IPS-18a (cell line): Measurements from ENCODE around the gene FZD8.

Experiments
- H3K27ac ChIP-seq: one replicate; pipeline ENCODE4 v1.5.1; 2013; ENCODE audit warnings: low read length
- H3K27me3 ChIP-seq: one replicate; pipeline ENCODE4 v1.6.1; 2013; ENCODE audit warnings: mild to moderate bottlenecking, low read length; ENCODE audit not compliant: control insufficient read depth, insufficient read depth
- H3K36me3 ChIP-seq: one replicate; pipeline ENCODE4 v1.6.1; 2013; ENCODE audit warnings: low read depth, low read length; ENCODE audit not compliant: control insufficient read depth
- H3K4me1 ChIP-seq: one replicate; pipeline ENCODE4 v1.6.1; 2013; ENCODE audit warnings: low read depth, low read length; ENCODE audit not compliant: control insufficient read depth
- H3K4me3 ChIP-seq: one replicate; pipeline ENCODE4 v1.5.1; 2013; ENCODE audit warnings: low read length
- H3K9ac ChIP-seq: one replicate; pipeline ENCODE4 v1.6.1; 2013; ENCODE audit warnings: mild to moderate bottlenecking, low read length, moderate library complexity
- H3K9me3 ChIP-seq: one replicate; pipeline ENCODE4 v1.6.1; 2013; ENCODE audit warnings: low read depth, low read length; ENCODE audit not compliant: control insufficient read depth

The FZD8 gene

GRCh38 chr10:35667270-35667889, 25.3 kb upstream of the FZD8 start:
- no peak overlapping the region for H3K4me3 ChIP-seq
- no peaks in the 10 kb centered on the region for H3K36me3 ChIP-seq
- no peak overlapping the region for H3K27ac ChIP-seq
- no peak overlapping the region for H3K9ac ChIP-seq
- H3K9me3 ChIP-seq = no peaks in the 10 kb centered on the region
- H3K27me3 ChIP-seq = no peaks in the 10 kb centered on the region
- peaks cover 23% of the 10 kb centered on the region for H3K4me1 ChIP-seq

- no peaks in the 10 kb centered on the region for H3K9me3 ChIP-seq
- H3K36me3 ChIP-seq = no peaks in the 10 kb centered on the region
- peaks cover 16% of the 10 kb centered on the region for H3K4me1 ChIP-seq
- no peak overlapping the region for H3K9ac ChIP-seq
- no peak overlapping the region for H3K4me3 ChIP-seq
- no peak overlapping the region for H3K27ac ChIP-seq
- no peaks in the 10 kb centered on the region for H3K27me3 ChIP-seq
Measured at GRCh38 chr10:35661236-35661635, 19.1 kb upstream of the FZD8 start.

GRCh38 chr10:35659456-35659855, 17.4 kb upstream of the FZD8 start:
- H3K27me3 ChIP-seq = no peaks in the 10 kb centered on the region
- H3K4me1 ChIP-seq = peaks cover 14% of the 10 kb centered on the region
- no peaks in the 10 kb centered on the region for H3K9me3 ChIP-seq
- no peak overlapping the region for H3K9ac ChIP-seq
- no peak overlapping the region for H3K4me3 ChIP-seq
- no peak overlapping the region for H3K27ac ChIP-seq
- no peaks in the 10 kb centered on the region for H3K36me3 ChIP-seq

- Histone ChIP-seq H3K4me3 (no peak overlapping the region), H3K36me3 (no peaks in the 10 kb centered on the region), H3K4me1 (peaks cover 6% of the 10 kb centered on the region), H3K27ac (no peak overlapping the region), H3K27me3 (no peaks in the 10 kb centered on the region), H3K9me3 (no peaks in the 10 kb centered on the region), H3K9ac (no peak overlapping the region)
Measured at GRCh38 chr10:35657621-35658020, 15.5 kb upstream of the FZD8 start.

GRCh38 chr10:35652824-35653223, 10.7 kb upstream of the FZD8 start:
- Histone ChIP-seq H3K9me3 (no peaks in the 10 kb centered on the region), H3K4me1 (peaks cover 4% of the 10 kb centered on the region), H3K27ac (no peak overlapping the region), H3K9ac (no peak overlapping the region), H3K36me3 (no peaks in the 10 kb centered on the region), H3K27me3 (no peaks in the 10 kb centered on the region), H3K4me3 (no peak overlapping the region)

- H3K36me3 ChIP-seq = no peaks in the 10 kb centered on the region
- no peak overlapping the region for H3K9ac ChIP-seq
- H3K27me3 ChIP-seq = no peaks in the 10 kb centered on the region
- no peaks in the 10 kb centered on the region for H3K4me1 ChIP-seq
- H3K9me3 ChIP-seq = no peaks in the 10 kb centered on the region
- H3K4me3 ChIP-seq = no peak overlapping the region
- H3K27ac ChIP-seq = no peak overlapping the region
Measured at GRCh38 chr10:35650894-35651293, 8.8 kb upstream of the FZD8 start.

- peak overlapping the region; percentile 75 for H3K4me3 ChIP-seq
- H3K27me3 ChIP-seq = peaks cover 30% of the 10 kb centered on the region
- H3K9me3 ChIP-seq = no peaks in the 10 kb centered on the region
- H3K36me3 ChIP-seq = no peaks in the 10 kb centered on the region
- H3K9ac ChIP-seq = peak overlapping the region; percentile 39
- H3K27ac ChIP-seq = no peak overlapping the region
- peaks cover 9% of the 10 kb centered on the region for H3K4me1 ChIP-seq
Measured at GRCh38 chr10:35644050-35644950, 2.2 kb upstream of the FZD8 start.

- no peak overlapping the region for H3K27ac ChIP-seq
- H3K4me1 ChIP-seq = peaks cover 13% of the 10 kb centered on the region
- H3K4me3 ChIP-seq = peak overlapping the region; percentile 75
- H3K36me3 ChIP-seq = no peaks in the 10 kb centered on the region
- H3K27me3 ChIP-seq = peaks cover 30% of the 10 kb centered on the region
- H3K9me3 ChIP-seq = no peaks in the 10 kb centered on the region
- peak overlapping the region; percentile 39 for H3K9ac ChIP-seq
Measured at GRCh38 chr10:35643151-35644049, 1.3 kb upstream of the FZD8 start.

GRCh38 chr10:35642793-35643114, 658 bp upstream of the FZD8 start:
- no peaks in the 10 kb centered on the region for H3K36me3 ChIP-seq
- peaks cover 33% of the 10 kb centered on the region for H3K27me3 ChIP-seq
- H3K27ac ChIP-seq = no peak overlapping the region
- peak overlapping the region; percentile 39 for H3K9ac ChIP-seq
- no peaks in the 10 kb centered on the region for H3K9me3 ChIP-seq
- peaks cover 20% of the 10 kb centered on the region for H3K4me1 ChIP-seq
- peak overlapping the region; percentile 75 for H3K4me3 ChIP-seq

GRCh38 chr10:35641676-35642034, 441 bp downstream of the FZD8 start:
- Histone ChIP-seq H3K4me1 (peaks cover 28% of the 10 kb centered on the region), H3K27ac (no peak overlapping the region), H3K4me3 (peak overlapping the region; percentile 75), H3K36me3 (no peaks in the 10 kb centered on the region), H3K9ac (peak overlapping the region; percentile 42), H3K9me3 (no peaks in the 10 kb centered on the region), H3K27me3 (peaks cover 33% of the 10 kb centered on the region)

- Histone ChIP-seq H3K4me1 (peaks cover 33% of the 10 kb centered on the region), H3K9ac (peak overlapping the region; percentile 42), H3K27ac (no peak overlapping the region), H3K9me3 (no peaks in the 10 kb centered on the region), H3K4me3 (peak overlapping the region; percentile 75), H3K27me3 (peaks cover 33% of the 10 kb centered on the region), H3K36me3 (no peaks in the 10 kb centered on the region)
Measured at GRCh38 chr10:35640951-35641675, 983 bp downstream of the FZD8 start.
